ENCODE results near the gene AP5S1. TPM values are rescaled to one million over a fixed set of nuclear protein-coding genes. Genes with fewer than 3 reads are reported as not detected.

AP5S1 gene
- total and polyA plus RNA-seq, 9 of the 15 experiments (the other 6 are each of a cell fraction or from before 2014, with no cell fraction given) = 2.6 to 8.8 (median 4.4) TPM

DNA sequence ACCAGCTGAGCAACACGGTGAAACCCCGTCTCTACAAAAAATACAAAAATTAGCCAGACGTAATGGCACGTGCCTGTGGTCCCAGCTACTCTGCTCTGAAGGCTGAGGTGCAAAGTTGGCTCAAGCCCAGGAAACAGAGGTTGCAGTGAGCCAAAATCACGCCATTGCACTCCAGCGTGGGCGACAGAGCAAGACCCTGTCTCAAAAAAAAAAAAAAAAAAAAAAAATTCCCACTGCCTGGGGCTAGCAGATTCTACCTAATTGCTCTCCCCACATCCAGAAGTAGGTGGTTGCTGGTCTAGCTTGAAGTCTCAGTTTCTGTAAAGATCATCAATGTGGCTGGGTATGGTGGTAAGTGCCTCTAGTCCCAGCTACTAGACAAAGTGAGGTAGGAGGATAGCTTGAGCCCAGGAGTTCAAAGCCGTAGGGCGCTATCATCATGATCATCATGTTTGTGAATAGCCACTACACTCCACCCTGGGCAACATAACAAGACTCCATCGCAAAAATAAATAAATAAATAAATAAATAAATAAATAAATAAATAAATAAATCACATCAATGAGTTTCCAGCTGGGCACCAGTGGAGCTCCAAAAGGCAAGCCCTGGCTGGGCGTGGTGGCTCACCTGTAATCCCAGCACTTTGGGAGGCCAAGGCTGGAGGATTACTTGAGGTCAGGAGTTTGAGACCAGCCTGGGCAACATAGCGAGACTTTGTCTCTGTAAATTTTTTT, 6.3 kb upstream of the AP5S1 start:
- TF ChIP-seq SOX6 (IDR thresholded peaks at IDR 0.05) (no peak), NFIC (IDR thresholded peaks at IDR 0.05) (peak; percentile 41; the same call in 1 of the 2 replicates), PYGO2 (tag; IDR thresholded peaks at IDR 0.05) (no peak), L3MBTL2 (IDR thresholded peaks at IDR 0.05) (no peak), KAT8 (IDR thresholded peaks at IDR 0.05; ENCODE audit: low read depth) (no peak), ZNF121 (CRISPR knock-in tag; conservative IDR thresholded peaks at IDR 0.05) (peak; percentile 21; the same call in 1 of the 2 replicates)
- ChIA-PET CTCF (ENCODE audit: low intra/inter-chr PET ratio) (no interaction called here), POLR2A (interaction anchor here (0.6 kb wide), 1 partner anchor 13 kb away, joined by 3 read pairs; no protein-coding TSS in a partner anchor)
- no peak overlapping the region for H3K4me2 ChIP-seq (ENCODE audit: insufficient read depth, low read length)
- WGBS (ENCODE audit: insufficient coverage, low coverage, missing lambda C conversion rate) = 67% methylated on average over 9 of the region's 12 CpGs
- ATAC-seq (no peak), DNase-seq (ENCODE audit: extremely low read depth in 1 of 4, low spot score in 3 of 4) (peak in 1 of 4 experiments; percentile 1), FAIRE-seq (no peak)
- H3K4me3 ChIP-seq = no peak overlapping the region
- H2AFZ ChIP-seq (ENCODE audit: low read depth, low read length) = no peak overlapping the region
- no peaks in the 10 kb centered on the region for H3K36me3 ChIP-seq (ENCODE audit: control insufficient read depth, insufficient read depth, low read length)
- intact Hi-C loops (cut with micrococcal nuclease) (no loop called here), in situ Hi-C loops (cut with MboI) (no loop called here)
- no peak overlapping the region for H3K9ac ChIP-seq (ENCODE audit: insufficient read depth in 1 of 2, low read depth in 2 of 2, low read length in 2 of 2)
- no peaks in the 10 kb centered on the region for H3K9me3 ChIP-seq (replicated peaks; ENCODE audit: control insufficient read depth, insufficient read depth, low read depth, low read length)
- H4K20me1 ChIP-seq (replicated peaks; ENCODE audit: control insufficient read depth, insufficient read depth, low read length) = no peaks in the 10 kb centered on the region
- BruUV-seq (replicated peaks) = no TSS peak
- no peaks in the 10 kb centered on the region for H3K27me3 ChIP-seq (ENCODE audit: control insufficient read depth in 2 of 2, insufficient read depth in 2 of 2, low read length in 2 of 2)
- H3K27ac ChIP-seq (ENCODE audit: extremely low read depth, low read depth, low read length) = no peak overlapping the region
- no peaks in the 10 kb centered on the region for H3K9me1 ChIP-seq (ENCODE audit: control insufficient read depth, insufficient read depth, low read length)
- no peaks in the 10 kb centered on the region for H3K79me2 ChIP-seq (ENCODE audit: control insufficient read depth, insufficient read depth, low read length)
- H3K4me1 ChIP-seq (replicated peaks in 1 of 2; ENCODE audit: control insufficient read depth in 2 of 2, insufficient read depth in 2 of 2, low read length in 2 of 2) = peaks cover 18 to 21% of the 10 kb centered on the region in 2 experiments

All from K562 (cell line).